GM18508 (cell line): ENCODE data around the gene FGF3.
"Not testable (repeated sequence)": the region's sequence is repeated elsewhere in the genome, so short reads cannot be mapped to it uniquely, and the experiment has no call there.

Experiments used
- ATAC-seq: cut with Tn5 transposase; IDR thresholded peaks from one replicate; pipeline ENCODE4 v1.9.1; 2021; ENCODE audit warnings: moderate number of reproducible peaks; ENCODE audit not compliant: insufficient read depth, unreplicated experiment

Gene FGF3

GRCh38 chr11:69774354-69775162, 44.7 kb downstream of the FGF3 start:
- no peak for ATAC-seq

- ATAC-seq: no peak
These were observed 45.4 kb downstream of the FGF3 start for GRCh38 chr11:69773626-69774353.

- no peak for ATAC-seq
These were observed 47.8 kb downstream of the FGF3 start for GRCh38 chr11:69771466-69771865.

- no peak for ATAC-seq
These were observed 48.7 kb downstream of the FGF3 start for GRCh38 chr11:69770540-69770939.

GRCh38 chr11:69765498-69765995, 53.7 kb downstream of the FGF3 start:
- no peak for ATAC-seq

- ATAC-seq: not testable (repeated sequence)
These were observed 54.3 kb downstream of the FGF3 start for GRCh38 chr11:69764918-69765317.

GRCh38 chr11:69760319-69760718, 58.9 kb downstream of the FGF3 start:
- ATAC-seq: no peak
